GM18951 (cell line): Measurements from ENCODE around the gene HEPN1.

ENCODE experiments used
- POLR2A ChIP-seq: IDR thresholded peaks from 4 replicates; pipeline ENCODE4 v1.6.1; 2011; ENCODE audit warnings: mild to moderate bottlenecking; ENCODE audit not compliant: insufficient read length, insufficient read depth; ENCODE audit errors: extremely low read depth
- in situ Hi-C: fragments of 300-500 bp; cut with MboI; formaldehyde crosslinking; loops from one replicate; pipeline ENCODE4 v1.12.0; 2022; ENCODE audit warnings: low sequenced_read_pairs, mixed read lengths, inconsistent platforms; ENCODE audit not compliant: unreplicated experiment

HEPN1 gene

GRCh38 chr11:124923296-124923695 lies 4.2 kb downstream of the HEPN1 start:
- in situ Hi-C loops, result no loop called here
- no peak for TF ChIP-seq POLR2A

- TF ChIP-seq POLR2A, result no peak
- in situ Hi-C loops, result no loop called here
These were observed 10.1 kb downstream of the HEPN1 start for GRCh38 chr11:124928942-124929665.

- in situ Hi-C loops, result no loop called here
- no peak for TF ChIP-seq POLR2A
These were observed 11.7 kb downstream of the HEPN1 start for GRCh38 chr11:124930799-124931198.

- in situ Hi-C loops, result no loop called here
- no peak for TF ChIP-seq POLR2A
These were observed 16.0 kb downstream of the HEPN1 start for GRCh38 chr11:124934862-124935547.

DNA sequence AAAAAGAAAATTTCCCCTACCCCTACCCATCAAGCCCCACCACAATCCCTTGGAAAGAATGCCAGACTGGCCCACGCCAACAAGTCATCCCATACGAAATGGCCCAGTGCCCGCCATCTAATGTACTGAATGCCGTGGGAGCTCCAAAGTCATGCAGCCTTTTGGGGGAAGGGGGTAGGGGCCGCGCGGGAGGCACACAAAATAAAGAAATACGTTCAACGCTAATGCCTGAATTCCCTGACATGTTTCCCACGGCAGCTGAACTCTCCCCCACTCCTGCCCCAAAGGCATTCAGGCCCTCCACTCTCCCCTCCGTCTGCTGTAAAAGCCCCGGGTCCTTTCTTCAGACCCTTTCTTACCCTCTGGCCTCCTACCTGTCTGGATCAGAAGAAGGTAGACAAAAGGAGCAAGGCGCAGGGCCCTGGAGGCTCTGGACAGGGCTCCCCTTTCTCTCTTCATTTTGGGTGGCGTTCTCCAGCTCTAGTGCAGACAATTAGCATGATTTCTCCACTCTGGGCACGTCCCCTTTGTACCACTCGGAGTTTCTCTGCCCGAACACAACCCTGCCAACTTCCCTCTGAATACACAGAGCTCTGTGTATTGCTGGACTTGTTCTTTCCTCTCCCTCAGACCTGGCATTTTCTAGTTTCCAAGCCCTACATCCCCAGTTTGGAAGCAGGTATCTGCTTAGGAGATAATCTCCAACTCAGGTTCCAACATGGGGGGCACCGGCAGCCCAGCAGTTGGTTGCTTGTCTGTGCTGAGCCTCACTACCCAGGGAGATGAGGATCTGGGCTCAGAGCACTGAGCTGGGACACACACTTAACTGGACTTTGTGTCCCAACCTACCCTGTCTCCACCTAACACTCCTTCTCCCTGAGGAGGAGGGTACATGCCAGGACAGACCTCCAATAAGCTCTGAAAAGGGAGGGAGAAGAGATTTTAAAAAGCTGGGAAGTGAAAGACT lies 16.8 kb downstream of the HEPN1 start, which contains the start of gene HEPACAM:
Gene HEPACAM (minus strand): TSS at position 500 of the 967 bp plus-strand sequence. CDS start 41 bp downstream, at position 459.
- in situ Hi-C loops, result no loop called here
- TF ChIP-seq POLR2A, result no peak

DNA sequence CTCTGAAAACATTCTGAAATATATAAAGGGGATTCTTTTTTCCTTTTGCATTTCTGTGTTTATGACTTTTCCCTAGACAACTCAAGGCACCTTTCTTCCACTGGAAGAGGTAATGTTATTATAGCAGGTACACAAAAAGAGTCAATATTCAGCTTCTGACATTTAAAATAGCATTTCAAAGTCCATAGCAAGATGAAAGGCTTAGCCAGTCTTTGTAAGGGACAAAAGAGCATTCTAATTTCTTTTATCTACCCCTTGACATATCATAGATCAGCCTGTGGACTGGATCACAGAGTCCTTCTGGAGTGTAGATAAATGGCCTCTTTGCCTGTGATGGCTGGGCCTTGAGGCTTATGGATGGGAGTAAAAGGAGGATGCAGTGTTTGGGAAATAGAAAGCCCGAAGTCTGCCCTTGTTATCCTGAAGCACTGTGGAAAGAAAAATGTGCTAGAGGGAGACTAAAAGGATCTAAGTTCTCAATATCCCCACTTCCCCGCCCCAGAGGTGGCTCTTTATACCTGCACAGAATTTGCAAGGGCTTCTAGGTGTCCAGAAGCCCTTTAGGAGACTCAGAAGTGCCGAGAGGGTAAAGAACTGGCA lies 18.4 kb downstream of the HEPN1 start:
- in situ Hi-C loops, result no loop called here

GRCh38 chr11:124938206-124938765 lies 19.2 kb downstream of the HEPN1 start:
- TF ChIP-seq POLR2A, result no peak
- in situ Hi-C loops, result no loop called here

More for the DNA sequence above, 18.4 kb downstream of the HEPN1 start:
- no peak for TF ChIP-seq POLR2A

- in situ Hi-C loops, result no loop called here
- TF ChIP-seq POLR2A, result no peak
These were observed 19.9 kb downstream of the HEPN1 start for GRCh38 chr11:124938970-124939369.

- in situ Hi-C loops, result no loop called here
- TF ChIP-seq POLR2A, result no peak
These were observed 22.7 kb downstream of the HEPN1 start for GRCh38 chr11:124941703-124942102.

DNA sequence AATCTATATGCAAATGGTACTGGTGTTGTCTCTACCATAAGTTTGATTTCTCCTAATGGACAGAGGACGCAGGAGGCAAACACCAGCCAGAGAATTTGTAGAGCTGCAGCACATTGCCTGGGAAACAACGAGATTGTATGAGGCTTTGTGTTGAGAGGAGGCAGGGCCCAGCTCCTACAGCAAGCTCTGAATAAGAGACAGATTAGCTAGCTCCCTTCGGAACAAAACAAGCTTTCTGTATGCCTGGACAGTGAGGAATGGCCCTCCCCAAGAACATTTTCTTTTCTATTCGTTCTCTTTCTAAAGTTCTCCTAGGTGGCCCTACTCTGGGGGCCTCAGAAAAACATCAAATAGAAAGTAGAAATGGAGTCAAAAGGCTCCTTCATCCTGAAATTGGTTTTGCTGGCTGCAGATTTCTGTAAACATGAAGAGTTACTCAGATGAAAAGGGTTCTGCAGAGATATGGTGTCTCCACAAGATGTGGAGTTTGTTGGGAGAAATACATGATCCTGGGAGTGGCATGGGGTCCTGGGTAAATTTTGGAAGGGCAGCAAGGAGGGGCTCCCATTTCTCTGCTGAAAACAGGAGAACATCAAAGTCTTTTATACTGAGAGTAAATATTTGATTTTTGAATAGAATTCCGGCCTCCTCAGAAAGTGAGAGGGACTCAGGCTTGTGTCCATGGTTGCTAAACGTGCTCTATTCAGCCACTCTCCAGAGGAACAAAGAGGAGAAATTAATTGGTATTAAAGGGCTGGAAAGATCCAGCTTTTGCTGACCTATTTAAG lies 23.6 kb downstream of the HEPN1 start:
- no peak for TF ChIP-seq POLR2A
- in situ Hi-C loops, result no loop called here

DNA sequence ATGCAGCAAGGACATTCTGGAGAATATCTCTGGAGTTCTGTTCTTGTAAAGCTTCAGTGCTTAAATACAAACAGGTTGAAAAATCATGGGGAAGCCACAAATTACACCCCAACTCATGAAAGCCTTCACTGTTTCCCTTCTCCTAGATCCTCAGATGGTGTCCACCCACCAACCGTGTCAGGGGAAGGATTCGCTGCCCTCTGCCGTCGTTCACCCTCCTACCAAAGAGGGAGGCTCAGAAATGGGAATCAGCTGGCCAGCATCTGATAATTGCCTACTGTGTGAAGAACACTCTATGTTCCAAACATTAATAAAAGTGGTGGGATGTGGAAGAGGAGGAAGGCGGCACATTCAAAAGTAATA lies 24.2 kb downstream of the HEPN1 start:
- no peak for TF ChIP-seq POLR2A
- in situ Hi-C loops, result no loop called here

DNA sequence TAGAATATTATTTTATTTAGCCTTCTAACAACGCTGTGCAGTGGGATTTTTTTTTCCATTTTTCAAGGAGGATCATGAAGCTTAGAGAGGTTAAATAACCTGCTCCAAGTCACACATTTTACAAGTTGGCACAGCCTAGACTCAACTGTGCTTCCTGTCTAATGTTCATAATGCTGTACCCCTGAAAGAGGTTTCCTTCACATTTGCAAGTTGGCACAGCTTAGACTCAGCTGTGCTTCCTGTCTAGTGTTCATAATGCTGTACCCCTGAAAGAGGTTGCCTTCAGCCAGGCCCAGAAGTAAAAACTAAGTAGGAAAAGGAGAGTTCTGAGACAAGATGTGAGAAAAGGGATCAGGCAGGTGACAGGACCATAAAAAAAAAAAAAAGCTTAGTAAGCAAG lies 24.7 kb downstream of the HEPN1 start:
- no peak for TF ChIP-seq POLR2A
- in situ Hi-C loops, result no loop called here
